Fibroblast of skin of scalp (primary cell): ENCODE results near the gene SYNCRIP.
A peak's percentile ranks its signal among the peaks of the same experiment; 100 is the strongest.
"Not testable (repeated sequence)": the region's sequence is repeated elsewhere in the genome, so short reads cannot be mapped to it uniquely, and the experiment has no call there.

Source experiments
- DNase-seq: peaks from one replicate; pipeline ENCODE4 v3.0.0-alpha.2; 2013

The SYNCRIP gene

DNA sequence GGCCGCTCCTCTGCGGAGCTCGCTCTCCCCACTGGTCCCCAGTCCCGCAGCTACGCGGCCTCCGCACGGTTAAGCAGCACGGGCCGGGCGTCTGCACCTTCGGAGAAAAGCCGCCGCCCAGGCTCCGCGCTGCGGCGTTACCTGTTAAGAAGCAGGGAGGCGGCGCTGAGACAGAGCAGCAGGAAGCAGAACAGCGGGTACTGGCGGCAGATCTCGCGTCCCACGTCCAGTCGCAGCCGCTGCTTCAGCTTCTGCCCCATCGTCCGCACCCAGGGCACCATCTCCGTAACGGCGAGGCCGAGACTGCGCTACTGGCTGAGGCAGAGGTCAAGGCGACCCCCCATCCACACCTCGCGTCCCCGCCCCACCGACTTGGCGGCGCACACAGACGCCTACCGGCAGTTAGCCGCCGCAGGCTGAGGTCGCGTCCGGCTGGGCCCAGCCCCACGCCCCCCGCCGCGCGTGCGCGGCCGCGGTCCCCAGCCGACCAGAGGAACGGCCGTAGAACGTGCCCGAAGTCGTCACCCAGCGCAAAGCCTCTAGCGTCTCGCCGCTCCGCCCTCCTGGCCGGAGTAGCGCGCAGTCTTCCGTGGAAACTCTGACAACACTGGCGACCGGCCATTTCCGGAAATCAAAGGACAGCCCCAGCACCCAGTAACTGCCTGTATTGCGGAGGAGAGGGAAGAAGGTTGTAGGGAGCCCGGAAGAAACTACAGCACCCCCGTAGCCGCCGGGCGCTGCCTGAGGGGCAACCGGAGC, 49.1 kb downstream of the SYNCRIP start, which contains the start of gene SNX14:
Gene SNX14 (minus strand): TSS at position 421 of the 759 bp plus-strand sequence. CDS start 140 bp downstream, at position 281.
- peak; percentile 95 for DNase-seq

DNA sequence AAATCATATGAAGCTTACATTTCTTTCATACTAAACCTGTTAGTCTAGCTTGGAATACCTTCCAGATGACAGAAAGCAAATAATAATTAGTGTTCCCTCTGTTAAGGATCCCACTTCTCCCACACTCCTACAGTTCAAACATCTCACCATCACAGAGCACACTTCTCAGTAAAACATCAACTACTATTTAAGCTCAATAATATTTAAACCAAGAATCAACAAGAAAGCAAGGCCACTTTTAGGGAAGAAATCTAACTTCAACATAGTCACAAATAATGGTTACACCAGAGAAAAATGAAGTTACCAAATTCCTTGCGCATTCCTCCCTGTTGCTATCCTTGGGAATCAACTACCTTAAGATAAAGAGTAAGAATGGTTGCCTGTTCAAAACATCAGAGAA, 50.7 kb downstream of the SYNCRIP start:
- DNase-seq: no peak

DNA sequence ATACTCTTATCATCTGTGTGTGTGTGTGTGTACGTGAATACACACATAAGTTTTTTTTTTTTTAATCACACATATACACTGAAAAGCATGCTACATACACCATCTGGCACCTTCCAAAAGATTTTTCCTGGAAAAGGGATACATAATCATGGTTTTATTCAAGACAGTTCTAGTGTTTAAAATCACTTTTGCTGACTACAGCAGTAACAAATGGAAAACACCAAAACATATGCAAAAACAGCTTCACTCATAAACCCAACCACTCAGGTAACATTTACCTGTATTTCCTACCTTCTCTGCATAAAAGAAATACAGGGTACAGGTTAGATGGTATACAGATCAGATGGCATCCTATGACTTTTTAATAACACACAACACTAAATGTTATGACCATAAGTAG, 51.5 kb downstream of the SYNCRIP start:
- no peak for DNase-seq

DNA sequence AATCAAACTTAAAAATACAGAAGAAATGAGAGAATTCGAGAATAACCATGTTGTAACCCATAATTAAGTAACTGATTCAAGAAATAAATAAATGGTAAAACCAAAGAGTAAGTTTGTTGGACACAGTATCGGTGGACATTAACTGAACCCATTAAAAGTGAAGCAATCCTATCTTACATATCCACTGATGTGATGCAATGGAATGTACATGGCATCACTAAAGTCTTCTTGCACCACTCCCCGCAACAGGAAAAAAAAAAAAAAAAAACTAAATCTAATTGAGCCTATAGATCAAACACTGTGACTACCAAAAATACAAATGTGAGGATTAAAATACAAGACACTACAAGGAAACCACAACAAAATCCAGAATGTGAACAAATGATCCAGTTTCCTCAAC, 56.9 kb downstream of the SYNCRIP start:
- DNase-seq: no peak

DNA sequence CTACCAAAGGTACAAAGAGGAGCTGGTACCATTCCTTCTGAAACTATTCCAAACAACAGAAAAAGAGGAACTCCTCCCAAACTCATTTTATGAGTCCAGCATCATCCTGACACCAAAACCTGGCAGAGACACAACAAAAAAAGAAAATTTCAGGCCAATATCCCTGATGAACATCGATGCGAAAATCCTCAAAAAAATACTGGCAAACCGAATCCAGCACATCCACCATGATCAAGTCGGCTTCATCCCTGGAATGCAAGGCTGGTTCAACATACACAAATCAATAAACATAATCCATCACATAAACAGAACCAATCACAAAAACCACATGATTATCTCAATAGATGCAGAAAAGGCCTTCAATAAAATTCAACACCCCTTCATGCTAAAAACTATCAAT, 59.9 kb downstream of the SYNCRIP start:
- not testable (repeated sequence) for DNase-seq

DNA sequence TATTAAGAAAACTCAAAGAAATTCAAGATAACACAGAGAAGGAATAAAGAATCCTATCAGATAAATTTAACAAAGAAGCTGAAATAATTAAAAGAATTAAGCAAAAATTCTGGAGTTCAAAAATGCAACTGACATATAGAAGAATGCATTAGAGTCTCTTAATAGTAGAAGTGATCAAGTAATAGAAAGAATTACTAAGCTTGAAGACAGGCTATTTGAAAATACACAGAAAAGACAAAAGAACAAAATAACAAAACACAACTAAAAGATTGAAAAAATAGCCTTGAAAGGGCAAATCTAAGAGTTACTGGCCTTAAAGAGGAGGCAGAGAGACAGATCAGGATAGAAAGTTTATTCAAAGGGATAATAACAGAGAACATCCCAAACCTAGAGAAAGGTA, 61.1 kb downstream of the SYNCRIP start:
- no peak for DNase-seq

DNA sequence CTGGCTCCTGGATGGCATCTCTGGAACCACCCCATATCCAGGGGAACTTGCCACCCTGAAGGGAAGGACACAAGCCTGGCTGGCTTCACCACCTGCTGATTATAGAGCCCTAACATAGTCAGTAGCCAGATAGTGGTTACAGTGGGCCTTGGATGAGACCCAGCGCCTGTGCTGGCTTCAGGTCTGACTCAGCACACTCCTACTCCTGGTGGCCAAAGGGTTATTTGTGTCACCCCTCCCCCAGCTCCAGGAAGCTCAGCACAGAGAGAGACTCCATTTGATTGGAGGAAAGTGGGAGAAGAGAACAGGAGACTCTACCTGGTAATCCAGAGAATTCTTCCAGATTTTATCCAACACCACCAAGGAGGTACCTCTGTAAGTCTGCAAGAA, 61.8 kb downstream of the SYNCRIP start:
- DNase-seq: no peak

DNA sequence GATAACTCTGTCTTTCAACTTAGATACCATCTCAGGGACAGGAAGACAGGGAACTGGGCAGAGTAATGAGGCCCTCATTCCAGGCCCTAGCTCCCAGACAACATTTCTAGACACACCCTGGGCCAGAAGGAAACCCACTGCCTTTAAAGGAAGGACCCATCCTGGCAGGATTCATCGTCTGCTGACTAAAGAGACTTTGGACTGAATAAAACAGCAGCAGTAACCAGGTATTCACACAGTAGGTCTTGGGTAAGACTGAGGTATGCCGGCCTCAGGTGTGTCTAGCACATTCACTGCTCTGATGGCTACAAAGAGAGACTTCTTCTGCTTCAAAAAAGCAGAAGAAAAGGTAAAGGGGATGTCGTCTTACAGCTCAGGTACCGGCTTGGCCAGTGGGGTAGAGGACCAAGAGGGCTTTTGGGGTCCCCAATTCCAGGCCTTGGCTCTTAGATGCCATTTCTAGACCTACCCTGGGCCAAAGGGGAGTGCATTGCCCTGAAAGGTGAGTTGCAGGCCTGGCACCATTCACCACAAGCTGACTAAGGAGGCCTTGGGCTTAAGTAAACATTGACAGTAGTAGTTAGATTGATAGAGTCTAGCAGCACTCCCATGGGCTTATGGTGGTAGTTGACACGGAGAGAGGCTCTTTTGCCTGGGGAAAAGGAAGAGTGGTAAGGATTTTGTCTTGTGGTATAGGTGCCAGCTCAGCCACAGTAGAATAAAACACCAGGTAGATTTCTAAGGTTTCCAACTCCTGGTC, 62.4 kb downstream of the SYNCRIP start:
- no peak for DNase-seq

DNA sequence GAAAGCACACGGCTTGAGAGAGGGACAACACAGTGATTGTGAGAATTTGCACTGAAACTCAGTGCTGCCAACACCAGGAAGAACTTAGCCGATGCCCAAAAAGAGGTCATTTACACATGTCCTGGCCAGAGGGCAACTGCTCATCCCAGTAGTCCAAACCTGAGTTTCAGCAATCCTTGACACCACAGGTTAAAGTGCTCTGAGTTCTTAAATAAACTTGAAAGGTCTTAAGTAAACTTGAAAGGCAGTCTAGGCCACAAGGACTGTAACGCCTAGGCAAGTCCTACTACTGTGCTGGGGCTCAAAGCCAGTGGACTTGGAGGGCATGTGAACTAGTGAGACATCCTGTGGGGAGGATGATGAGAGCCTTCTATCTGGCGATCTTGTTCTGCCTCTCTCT, 63.1 kb downstream of the SYNCRIP start:
- no peak for DNase-seq

DNA sequence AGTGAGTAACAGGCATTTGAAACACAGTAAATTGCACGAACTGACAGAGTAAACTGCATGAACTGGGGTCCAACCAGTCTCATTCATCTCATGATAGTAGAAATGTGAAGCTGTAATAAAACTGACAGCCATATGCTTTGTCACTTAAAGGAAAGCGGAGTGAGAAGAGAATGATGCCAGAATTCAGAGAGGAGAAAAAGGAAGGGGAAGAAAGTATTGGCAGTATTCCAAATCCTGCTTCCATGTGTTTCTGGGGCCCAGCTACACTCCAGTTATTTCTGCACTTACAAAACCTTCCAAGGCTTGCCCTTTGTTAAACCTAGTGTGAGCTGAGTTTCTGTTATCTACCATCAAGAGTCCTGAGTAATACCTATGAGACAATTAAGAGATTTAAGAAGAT, 66.2 kb downstream of the SYNCRIP start:
- DNase-seq: no peak

DNA sequence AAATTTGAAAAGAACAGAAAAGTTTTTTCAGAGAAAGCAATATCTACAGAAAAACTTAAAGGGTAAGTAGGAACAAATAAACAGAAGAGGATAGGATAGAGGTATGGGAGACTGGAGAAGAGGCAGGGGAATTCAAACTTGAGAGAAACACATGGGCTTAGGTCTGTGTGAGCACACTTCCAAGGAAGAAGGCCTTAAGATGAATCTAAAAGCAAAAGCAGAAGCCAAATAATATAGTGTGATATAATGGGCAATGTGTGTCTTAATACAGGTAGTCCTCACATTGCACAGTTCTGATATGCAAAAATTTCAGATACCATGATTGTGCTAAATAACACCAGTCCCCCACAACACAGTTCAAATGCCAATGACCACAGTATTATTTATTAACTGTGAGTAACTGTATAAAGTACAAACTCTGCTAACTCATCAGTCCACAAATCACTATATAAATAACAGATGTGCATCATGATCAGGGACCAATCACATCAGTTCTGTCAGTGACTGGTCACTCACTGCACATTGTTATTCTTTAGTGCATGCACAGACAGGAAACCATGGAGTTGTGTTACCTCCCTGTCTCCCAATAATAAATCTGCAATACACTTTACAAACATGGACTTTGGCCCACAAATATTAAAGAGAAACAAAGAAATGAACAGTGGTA, 67.6 kb downstream of the SYNCRIP start:
- DNase-seq: peak; percentile 58

DNA sequence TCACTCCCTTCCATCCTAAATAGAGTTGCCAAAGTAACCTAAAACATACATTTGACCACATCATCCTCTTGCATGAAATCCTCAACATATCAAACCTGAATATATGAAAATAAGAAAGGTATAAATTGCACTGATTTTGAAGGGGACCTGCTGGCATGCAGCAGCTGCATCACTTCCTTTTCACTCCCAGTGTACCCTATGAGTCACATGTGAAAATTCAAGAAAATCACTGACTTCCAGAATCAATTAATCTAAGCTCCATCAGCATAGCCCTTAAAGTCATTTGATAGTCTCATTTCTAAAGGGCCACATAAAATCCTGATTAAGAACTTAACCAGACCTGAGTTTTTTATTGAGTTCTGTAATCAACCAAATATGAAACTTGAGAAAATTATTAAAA, 73.4 kb downstream of the SYNCRIP start:
- DNase-seq: no peak

DNA sequence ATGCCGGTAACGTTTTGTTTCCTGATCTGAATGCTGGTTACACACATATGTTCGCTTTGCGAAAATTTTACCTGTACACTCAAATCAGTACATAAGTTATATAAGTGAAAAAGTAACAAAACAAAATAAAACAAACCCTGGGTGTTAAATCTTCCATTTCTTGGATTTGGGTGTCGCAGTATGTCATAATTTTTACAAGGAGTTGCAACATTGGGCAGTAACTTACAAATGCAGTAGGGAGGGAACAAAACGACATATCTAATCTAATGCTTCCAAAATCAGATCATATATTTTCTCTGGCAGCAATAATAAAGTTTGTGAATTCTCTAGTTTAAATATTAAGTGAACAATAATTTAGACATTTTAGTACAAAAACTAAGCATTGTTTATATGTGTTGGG, 74.3 kb downstream of the SYNCRIP start:
- DNase-seq: no peak

DNA sequence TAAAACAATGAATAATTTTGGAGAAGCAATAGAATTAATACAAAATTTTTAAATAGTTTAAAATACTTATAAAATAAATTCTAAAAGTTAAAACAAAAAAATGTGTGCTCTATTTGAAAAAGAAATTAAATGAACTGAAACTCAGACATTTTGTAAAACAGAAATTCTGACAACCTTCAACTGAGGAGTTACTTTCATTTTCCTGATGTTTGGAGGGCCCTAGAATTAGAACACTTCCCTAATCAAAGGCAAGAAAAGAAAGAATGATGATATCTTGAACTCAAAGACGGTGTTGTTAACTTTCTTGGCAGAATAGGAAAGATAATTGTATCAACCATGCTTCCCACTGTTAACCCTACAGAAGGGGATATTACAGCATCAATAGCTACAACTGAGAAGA, 77.0 kb downstream of the SYNCRIP start:
- no peak for DNase-seq

DNA sequence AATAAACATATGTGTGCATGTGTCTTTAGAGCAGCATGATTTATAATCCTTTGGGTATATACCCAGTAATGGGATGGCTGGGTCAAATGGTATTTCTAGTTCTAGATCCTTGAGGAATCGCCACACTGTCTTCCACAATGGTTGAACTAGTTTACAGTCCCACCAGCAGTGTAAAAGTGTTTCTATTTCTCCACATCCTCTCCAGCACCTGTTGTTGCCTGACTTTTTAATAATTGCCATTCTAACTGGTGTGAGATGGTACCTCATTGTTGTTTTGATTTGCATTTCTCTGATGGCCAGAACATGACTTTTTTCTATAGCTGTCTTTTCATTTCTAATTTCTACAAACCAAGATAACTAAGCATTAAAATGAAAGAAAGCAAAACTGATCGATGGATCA, 78.5 kb downstream of the SYNCRIP start:
- not testable (repeated sequence) for DNase-seq
